Measurements from ENCODE around the gene DCAF5. TPM values are rescaled to one million over a fixed set of nuclear protein-coding genes. Genes with fewer than 3 reads are reported as not detected.
"Not testable (repeated sequence)": the region's sequence is repeated elsewhere in the genome, so short reads cannot be mapped to it uniquely, and the experiment has no call there.

DCAF5 gene
- total RNA-seq, 2 donors from 2014 or later = 51.3 to 52.0 TPM

- H3K4me3 Mint-ChIP-seq = peak overlapping the region; percentile 43
- not testable (repeated sequence) for H3K27me3 Mint-ChIP-seq; H3K9me3 Mint-ChIP-seq; DNase-seq (ENCODE audit: low spot score); ATAC-seq
- peaks cover 10% of the 10 kb centered on the region for H3K36me3 Mint-ChIP-seq
- peak overlapping the region in 1 of 2 donors; percentile 68 for H3K27ac Mint-ChIP-seq
- peaks cover 9 to 10% of the 10 kb centered on the region in 2 donors for H3K4me1 Mint-ChIP-seq (ENCODE audit: low read depth in 2 of 2)
Measured at GRCh38 chr14:69065934-69066333, 87.0 kb downstream of the DCAF5 start.

- no peaks in the 10 kb centered on the region for H3K27me3 Mint-ChIP-seq
- peaks cover 10% of the 10 kb centered on the region for H3K36me3 Mint-ChIP-seq
- peaks cover 10 to 13% of the 10 kb centered on the region in 2 donors for H3K4me1 Mint-ChIP-seq (ENCODE audit: low read depth in 2 of 2)
- ATAC-seq (no peak), DNase-seq (ENCODE audit: low spot score) (no peak)
- H3K9me3 Mint-ChIP-seq = no peaks in the 10 kb centered on the region
- no peak overlapping the region for H3K27ac Mint-ChIP-seq
- H3K4me3 Mint-ChIP-seq = no peak overlapping the region
Measured at GRCh38 chr14:69064596-69064995, 88.3 kb downstream of the DCAF5 start.

DNA sequence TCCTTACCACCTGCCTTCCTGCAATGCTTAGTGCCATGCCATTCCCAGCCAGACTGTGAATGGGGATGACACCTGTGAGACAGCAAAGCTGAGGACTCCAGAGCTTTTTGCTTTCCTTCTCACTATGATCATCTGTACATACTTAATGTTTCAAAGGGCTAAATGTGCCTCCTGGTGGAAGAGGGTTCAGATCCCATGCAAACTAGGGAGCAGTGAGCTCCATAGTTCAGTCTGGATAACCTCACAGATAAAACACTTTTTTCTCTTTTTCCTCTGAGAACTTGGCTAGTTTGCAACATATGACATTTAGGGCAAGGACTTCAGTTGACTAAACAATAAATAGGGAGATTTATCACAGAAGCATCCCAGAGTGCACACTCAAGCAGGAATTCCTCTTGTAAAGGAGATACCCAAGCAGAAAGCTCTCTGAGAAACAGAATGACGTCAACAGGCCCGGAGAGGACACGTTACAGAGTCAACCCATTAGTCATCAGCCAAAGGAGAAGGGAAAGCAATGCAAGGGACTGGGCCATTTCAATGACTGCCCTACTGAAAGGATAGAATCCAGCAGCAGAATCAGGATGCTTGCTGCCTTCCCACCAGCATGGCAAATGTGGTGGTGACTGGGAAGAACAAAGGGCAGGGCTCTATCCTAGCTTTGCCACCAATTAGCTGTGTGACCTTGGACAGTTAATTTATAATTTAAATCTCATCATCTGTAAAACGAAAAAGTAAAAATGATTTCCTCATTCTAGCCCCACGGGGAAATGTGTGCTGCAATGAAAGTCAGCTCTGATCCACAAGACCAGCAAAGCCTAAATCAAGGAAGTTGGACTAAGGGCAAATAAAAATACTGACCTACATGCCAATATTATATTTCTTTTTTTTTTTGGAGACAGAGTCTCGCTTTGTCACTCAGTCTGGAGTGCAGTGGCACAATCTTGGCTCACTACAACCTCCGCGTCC, 93.0 kb downstream of the DCAF5 start:
- peaks cover 30 to 40% of the 10 kb centered on the region in 2 donors for H3K4me1 Mint-ChIP-seq (ENCODE audit: low read depth in 2 of 2)
- H3K36me3 Mint-ChIP-seq = peaks cover 12% of the 10 kb centered on the region
- no peak for DNase-seq (ENCODE audit: low spot score)
- peak overlapping the region in 1 of 2 donors; percentile 56 for H3K27ac Mint-ChIP-seq
- H3K27me3 Mint-ChIP-seq = no peaks in the 10 kb centered on the region
- ATAC-seq = no peak
- H3K4me3 Mint-ChIP-seq = no peak overlapping the region
- H3K9me3 Mint-ChIP-seq = no peaks in the 10 kb centered on the region

DNA sequence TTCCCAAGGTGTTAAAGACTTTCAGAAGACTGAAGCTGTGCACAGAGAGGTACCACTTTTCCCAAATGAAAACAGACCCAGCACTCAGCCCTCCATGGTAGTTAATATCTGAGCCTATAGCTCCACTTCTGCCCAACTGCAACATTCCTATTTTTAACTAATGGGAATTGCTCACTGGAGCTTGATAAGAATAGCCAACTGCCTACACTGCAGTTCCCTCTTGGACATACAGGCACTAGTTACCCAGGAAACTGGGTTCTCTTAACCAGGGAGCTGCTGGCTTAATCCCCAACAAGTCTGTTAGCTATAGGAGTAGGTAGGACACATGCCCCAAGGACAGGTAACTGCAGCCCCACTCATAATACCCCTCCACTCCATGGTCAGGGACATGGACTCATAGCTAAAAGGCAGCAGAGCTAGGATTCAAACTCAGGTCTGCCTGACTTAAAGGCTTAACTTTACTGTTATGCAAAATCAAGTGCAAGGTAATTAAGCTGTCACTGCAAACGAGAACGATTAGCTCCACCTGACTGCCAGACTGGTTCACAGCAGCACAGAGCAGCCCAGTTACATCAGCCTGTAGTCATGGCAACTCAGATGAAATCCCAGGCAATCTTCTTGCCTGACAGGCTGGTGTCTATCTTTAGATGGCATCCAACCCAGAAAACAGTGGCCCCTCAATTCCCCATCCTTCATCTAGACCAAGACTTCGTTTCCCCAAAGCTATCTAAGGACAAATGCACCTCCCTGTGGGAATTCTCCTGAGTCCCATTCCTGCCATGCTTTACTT, 96.7 kb downstream of the DCAF5 start:
- Mint-ChIP-seq H3K4me1 (ENCODE audit: low read depth in 2 of 2) (peaks cover 39 to 44% of the 10 kb centered on the region in 2 donors), H3K4me3 (no peak overlapping the region), H3K9me3 (no peaks in the 10 kb centered on the region), H3K27me3 (no peaks in the 10 kb centered on the region), H3K36me3 (peaks cover 18% of the 10 kb centered on the region), H3K27ac (peak overlapping the region; percentile 74 to 89)
- ATAC-seq = no peak
- no peak for DNase-seq (ENCODE audit: low spot score)

DNA sequence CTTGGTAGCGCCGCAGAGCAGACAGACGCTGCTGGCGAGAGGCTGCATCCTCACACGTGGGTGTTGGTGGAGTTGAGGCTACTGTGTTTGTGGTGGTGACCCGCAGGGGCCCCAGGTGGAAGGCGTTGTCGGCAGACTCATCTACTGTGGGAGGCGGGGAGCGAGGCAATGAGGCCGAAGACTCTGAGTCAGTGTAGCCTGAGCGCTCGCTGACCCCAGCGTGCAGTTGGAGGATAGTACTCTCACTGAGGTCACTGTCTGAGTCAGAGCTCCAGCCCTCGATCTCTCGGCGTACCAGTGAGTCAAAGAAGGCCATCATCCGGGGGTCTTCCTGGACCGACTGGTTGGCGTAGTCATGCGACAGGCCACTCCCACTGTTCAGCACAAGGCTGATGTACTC, 97.8 kb downstream of the DCAF5 start:
- peaks cover 39 to 44% of the 10 kb centered on the region in 2 donors for H3K4me1 Mint-ChIP-seq (ENCODE audit: low read depth in 2 of 2)

DNA sequence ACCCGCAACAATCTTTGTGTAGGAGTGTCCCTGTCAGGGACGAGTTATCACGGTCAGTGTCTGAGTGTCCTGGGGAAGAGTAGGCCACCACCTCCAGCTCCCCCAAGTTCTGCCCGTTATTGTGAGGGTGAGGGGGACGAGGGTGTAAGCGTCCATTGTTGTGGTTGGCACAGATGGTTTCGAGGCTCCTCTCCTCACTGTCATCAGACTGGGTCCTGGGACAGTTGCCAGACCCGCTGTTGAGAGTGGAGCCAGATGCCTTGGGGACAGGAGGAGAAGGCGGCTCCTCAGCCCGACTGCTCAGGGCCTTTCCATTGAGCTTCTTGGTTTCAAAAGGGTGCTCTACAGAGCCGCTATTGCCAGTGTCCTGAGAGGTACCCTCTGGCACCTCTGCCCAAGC, 98.9 kb downstream of the DCAF5 start:
- peaks cover 18% of the 10 kb centered on the region for H3K36me3 Mint-ChIP-seq
- H3K9me3 Mint-ChIP-seq = no peaks in the 10 kb centered on the region
- no peaks in the 10 kb centered on the region for H3K27me3 Mint-ChIP-seq
- no peak overlapping the region for H3K4me3 Mint-ChIP-seq
- ATAC-seq (no peak), DNase-seq (ENCODE audit: low spot score) (no peak)
- peaks cover 36% of the 10 kb centered on the region in 2 donors for H3K4me1 Mint-ChIP-seq (ENCODE audit: low read depth in 2 of 2)
- no peak overlapping the region for H3K27ac Mint-ChIP-seq

More for the DNA sequence above, 97.8 kb downstream of the DCAF5 start:
- peak; percentile 53 to 62 for ATAC-seq
- DNase-seq (ENCODE audit: low spot score) = no peak
- no peaks in the 10 kb centered on the region for H3K27me3 Mint-ChIP-seq
- H3K4me3 Mint-ChIP-seq = no peak overlapping the region
- H3K9me3 Mint-ChIP-seq = no peaks in the 10 kb centered on the region
- H3K36me3 Mint-ChIP-seq = peaks cover 18% of the 10 kb centered on the region
- H3K27ac Mint-ChIP-seq = peak overlapping the region in 1 of 2 donors; percentile 3

GRCh38 chr14:69052181-69052601, 100.7 kb downstream of the DCAF5 start:
- peak overlapping the region; percentile 2 to 46 for H3K27ac Mint-ChIP-seq
- H3K36me3 Mint-ChIP-seq = peaks cover 18% of the 10 kb centered on the region
- no peak overlapping the region for H3K4me3 Mint-ChIP-seq
- H3K9me3 Mint-ChIP-seq = no peaks in the 10 kb centered on the region
- no peak for ATAC-seq
- DNase-seq (ENCODE audit: low spot score) = no peak
- peaks cover 20 to 21% of the 10 kb centered on the region in 2 donors for H3K4me1 Mint-ChIP-seq (ENCODE audit: low read depth in 2 of 2)
- H3K27me3 Mint-ChIP-seq = no peaks in the 10 kb centered on the region

GRCh38 chr14:69050240-69051184, 102.4 kb downstream of the DCAF5 start:
- no peaks in the 10 kb centered on the region for H3K27me3 Mint-ChIP-seq
- ATAC-seq = no peak
- peaks cover 9 to 11% of the 10 kb centered on the region in 2 donors for H3K4me1 Mint-ChIP-seq (ENCODE audit: low read depth in 2 of 2)
- no peak overlapping the region for H3K4me3 Mint-ChIP-seq
- no peaks in the 10 kb centered on the region for H3K9me3 Mint-ChIP-seq
- no peak overlapping the region for H3K27ac Mint-ChIP-seq
- no peak for DNase-seq (ENCODE audit: low spot score)
- peaks cover 18% of the 10 kb centered on the region for H3K36me3 Mint-ChIP-seq

DNA sequence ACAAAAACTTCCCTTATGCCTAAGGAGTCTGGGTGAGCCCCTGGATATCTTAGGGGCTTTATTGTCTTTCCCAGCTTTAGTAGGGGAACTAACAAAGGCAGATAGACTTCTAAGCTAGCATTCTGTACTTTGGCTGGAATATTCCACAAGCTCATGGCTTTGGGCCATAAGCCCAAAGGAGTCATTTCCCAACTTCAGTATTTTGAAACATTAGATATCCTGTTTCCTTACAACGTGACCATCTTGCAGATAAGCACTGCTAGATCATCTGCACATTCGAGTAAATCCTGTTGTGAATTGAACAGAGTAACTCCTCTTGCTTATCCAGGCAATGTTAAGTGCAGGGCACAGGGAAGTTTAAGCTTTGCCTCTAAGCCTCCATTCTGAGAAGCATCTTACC, 103.2 kb downstream of the DCAF5 start:
- DNase-seq (ENCODE audit: low spot score) = no peak
- peaks cover 14% of the 10 kb centered on the region for H3K36me3 Mint-ChIP-seq
- ATAC-seq = no peak

GRCh38 chr14:69048456-69048855, 104.5 kb downstream of the DCAF5 start:
- Mint-ChIP-seq H3K27me3 (no peaks in the 10 kb centered on the region), H3K4me1 (ENCODE audit: low read depth in 2 of 2) (peaks cover 7 to 15% of the 10 kb centered on the region in 2 donors), H3K9me3 (no peaks in the 10 kb centered on the region), H3K4me3 (no peak overlapping the region), H3K36me3 (peaks cover 5% of the 10 kb centered on the region), H3K27ac (no peak overlapping the region)
- DNase-seq (ENCODE audit: low spot score) (no peak), ATAC-seq (no peak)

More for the DNA sequence above, 103.2 kb downstream of the DCAF5 start:
- Mint-ChIP-seq H3K27me3 (no peaks in the 10 kb centered on the region), H3K4me1 (ENCODE audit: low read depth in 2 of 2) (peaks cover 6 to 9% of the 10 kb centered on the region in 2 donors), H3K27ac (no peak overlapping the region), H3K9me3 (no peaks in the 10 kb centered on the region), H3K4me3 (no peak overlapping the region)

DNA sequence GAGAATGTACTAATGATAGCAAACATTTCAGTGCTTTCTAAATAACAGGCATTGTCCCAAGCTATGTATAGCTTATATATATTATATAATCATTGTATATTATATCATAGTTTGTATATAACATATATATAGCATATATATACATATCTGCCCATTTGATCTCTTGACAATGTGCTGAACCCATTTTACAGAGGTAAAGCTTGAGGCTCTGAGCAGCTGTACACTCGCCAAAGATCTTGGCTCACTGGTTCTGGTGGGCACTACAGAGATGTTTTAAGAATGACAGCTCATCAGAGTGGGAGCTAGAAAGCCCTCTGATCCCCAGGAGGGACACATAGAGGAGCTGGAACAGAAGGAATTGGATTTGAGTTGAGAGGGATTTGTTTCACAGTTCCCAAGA, 105.7 kb downstream of the DCAF5 start:
- H3K9me3 Mint-ChIP-seq = no peaks in the 10 kb centered on the region
- peaks cover 9 to 10% of the 10 kb centered on the region in 2 donors for H3K4me1 Mint-ChIP-seq (ENCODE audit: low read depth in 2 of 2)
- DNase-seq (ENCODE audit: low spot score) (no peak), ATAC-seq (no peak)
- H3K27ac Mint-ChIP-seq = peak overlapping the region in 1 of 2 donors; percentile 2
- H3K4me3 Mint-ChIP-seq = no peak overlapping the region
- no peaks in the 10 kb centered on the region for H3K36me3 Mint-ChIP-seq
- H3K27me3 Mint-ChIP-seq = peaks cover 0 to 4% of the 10 kb centered on the region in 2 donors

GRCh38 chr14:69046476-69046860, 106.5 kb downstream of the DCAF5 start:
- peak overlapping the region in 1 of 2 donors; percentile 8 for H3K27ac Mint-ChIP-seq
- no peak for ATAC-seq
- no peaks in the 10 kb centered on the region for H3K36me3 Mint-ChIP-seq
- H3K27me3 Mint-ChIP-seq = peaks cover 3 to 10% of the 10 kb centered on the region in 2 donors
- DNase-seq (ENCODE audit: low spot score) = no peak
- peaks cover 6 to 9% of the 10 kb centered on the region in 2 donors for H3K4me1 Mint-ChIP-seq (ENCODE audit: low read depth in 2 of 2)
- H3K4me3 Mint-ChIP-seq = no peak overlapping the region
- H3K9me3 Mint-ChIP-seq = no peaks in the 10 kb centered on the region

Measured in natural killer cell treated with Interleukin-12 subunit alpha and Interleukin-12 subunit beta and Interleukin-15 and Interleukin-18, amount 100 ng/mL, for 72 hours (primary cell).